ENCODE measurements around the gene KLK12.

- TF ChIP-seq POLR2A (IDR thresholded peaks at IDR 0.05; ENCODE audit: low read depth, low read length) (no peak), POLR2AphosphoS5 (IDR thresholded peaks at IDR 0.05; ENCODE audit: low read depth, low read length) (no peak), TAF1 (IDR thresholded peaks at IDR 0.05; ENCODE audit: borderline replicate concordance, low read depth, low read length) (no peak)
Observed at GRCh38 chr19:50992666-50993035, 42.2 kb downstream of the KLK12 start.
